Stomach (tissue), 9 donors: Measurements from ENCODE around the gene C3orf22. TPM values are rescaled to one million over a fixed set of nuclear protein-coding genes. Genes with fewer than 3 reads are reported as not detected.

ENCODE experiments used
- DNase-seq, 2 donors: peaks; one replicate each; pipeline versions ENCODE4 v3.0.0 to v3.0.0-alpha.2; 2013 to 2019
- H3K27ac ChIP-seq, 5 donors: fragments of 200-600 bp in 4 of 5; sonication (generic) in 4 of 5; one replicate each; pipeline ENCODE4 v1.5.1; 2013 to 2019; ENCODE audit warnings: mild to moderate bottlenecking in 1 of 5, moderate library complexity in 1 of 5
- H3K27me3 ChIP-seq, 3 donors: fragments of 200-600 bp; sonication (generic); one replicate each; pipeline ENCODE4 v1.5.1; 2017 to 2019; ENCODE audit warnings: mixed run types in 1 of 3
- H3K36me3 ChIP-seq, 4 donors: fragments of 200-600 bp; sonication (generic); 1 replicate in 3 of 4; 2 replicates in 1 of 4; pipeline ENCODE4 v1.5.1; 2016 to 2019
- H3K4me1 ChIP-seq, 4 donors: fragments of 200-600 bp; sonication (generic); one replicate each; pipeline ENCODE4 v1.5.1; 2016 to 2019
- H3K4me3 ChIP-seq, 4 donors: fragments of 200-600 bp; sonication (generic) in 3 of 4; one replicate each; pipeline ENCODE4 v1.5.1; 2016 to 2019; ENCODE audit warnings: mild to moderate bottlenecking in 1 of 4
- H3K9me3 ChIP-seq, 4 donors: fragments of 200-600 bp; sonication (generic); one replicate each; pipeline ENCODE4 v1.5.1; 2016 to 2019
- CTCF ChIP-seq, 7 experiments: fragments of 450-650 bp in 4 of 7; fragments of 200-600 bp in 3 of 7; sonication (generic) in 3 of 7; IDR thresholded peaks; one replicate each; pipeline ENCODE4 v1.5.1; 2016 to 2019; ENCODE audit warnings: antibody characterized with exemption in 7 of 7, control low read depth in 2 of 7, mild to moderate bottlenecking in 1 of 7
- EP300 ChIP-seq: sonication (generic); formaldehyde crosslinking; IDR thresholded peaks from one replicate; pipeline ENCODE4 v1.6.1; 2017; ENCODE audit warnings: antibody characterized with exemption
- POLR2A ChIP-seq, 4 donors: fragments of 450-650 bp; IDR thresholded peaks; one replicate each; pipeline ENCODE4 v1.6.1; 2016; ENCODE audit warnings: antibody characterized with exemption in 4 of 4, control low read depth in 2 of 4, mild to moderate bottlenecking in 1 of 4, moderate library complexity in 1 of 4
- POLR2AphosphoS5 ChIP-seq, 3 donors: sonication (generic); formaldehyde crosslinking; IDR thresholded peaks; one replicate each; pipeline ENCODE4 v1.6.1; 2016; ENCODE audit warnings: antibody characterized with exemption in 3 of 3
- WGBS, 5 donors: extraction: QIAGEN DNeasy Blood & Tissue Kit in 3 of 5; methylation state at CpG; one replicate each; pipeline versions ENCODE4 v1.1.5 to v1.1.7; 2013 to 2018; 5-methylcytosine and 5-hydroxymethylcytosine counted together
- intact Hi-C: fragments of 100-400 bp; cut with DNase I; formaldehyde crosslinking; loops from one replicate; pipeline ENCODE4 v1.15.1; 2023; ENCODE audit warnings: low total_unique reads
- polyA plus RNA-seq, 3 donors: library from polyadenylated mRNA; stranded (reverse); fragments of 200-250 nt; gene quantifications; one replicate each; pipeline ENCODE4 v1.2.3, GENCODE V29; 2013
- total RNA-seq, 5 donors: library from RNA; depleted of rRNA; stranded (reverse); fragments of >200 nt; gene quantifications; one replicate each; pipeline versions ENCODE4 v1.1.0 to v1.2.3, GENCODE V29; 2014 to 2016
- donor health status: healthy with polysubstance abuse.
- donor health status: Bipolar disorder and iron deficiency.
- donor health status: healthy.

C3orf22 gene
- total and polyA plus RNA-seq, 8 donors, result not detected

- Histone ChIP-seq H3K4me3 (no peak overlapping the region), H3K27ac (no peak overlapping the region), H3K36me3 (no peaks in the 10 kb centered on the region), H3K9me3 (peaks cover 0 to 6% (median 2%) of the 10 kb centered on the region in 4 donors), H3K27me3 (peaks cover 0 to 44% (median 15%) of the 10 kb centered on the region in 3 donors), H3K4me1 (peaks cover 0 to 21% (median 6%) of the 10 kb centered on the region in 4 donors)
- intact Hi-C loops, result no loop called here
- 67 to 95% (median 69%) methylated on average over 2 to 7 of the region's 7 CpGs for WGBS, 5 donors
- DNase-seq, result peak in 1 of 2 donors; percentile 21
- no peak for TF ChIP-seq EP300
- no peak for TF ChIP-seq POLR2AphosphoS5 (IDR thresholded peaks at IDR 0.05)
- TF ChIP-seq POLR2A (IDR thresholded peaks at IDR 0.05), result no peak
- no peak for TF ChIP-seq CTCF (IDR thresholded peaks at IDR 0.05)
Observed at GRCh38 chr3:126544596-126545281, 14.0 kb downstream of the C3orf22 start.

- DNase-seq, result peak in 1 of 2 donors; percentile 10
- Histone ChIP-seq H3K27me3 (peaks cover 0 to 39% (median 15%) of the 10 kb centered on the region in 3 donors), H3K27ac (no peak overlapping the region), H3K4me1 (peaks cover 0 to 21% (median 6%) of the 10 kb centered on the region in 4 donors), H3K36me3 (no peaks in the 10 kb centered on the region), H3K9me3 (peaks cover 0 to 6% (median 2%) of the 10 kb centered on the region in 4 donors), H3K4me3 (no peak overlapping the region)
- intact Hi-C loops, result no loop called here
- no peak for TF ChIP-seq CTCF (IDR thresholded peaks at IDR 0.05)
- no peak for TF ChIP-seq POLR2A (IDR thresholded peaks at IDR 0.05)
- no peak for TF ChIP-seq POLR2AphosphoS5 (IDR thresholded peaks at IDR 0.05)
- TF ChIP-seq EP300, result no peak
- WGBS, 5 donors, result 85 to 96% (median 92%) methylated on average over 2 of the region's 2 CpGs
Observed at GRCh38 chr3:126543457-126544061, 15.2 kb downstream of the C3orf22 start.

- WGBS, 5 donors, result 73 to 82% (median 79%) methylated on average over 32 to 57 of the region's 57 CpGs
- no peak overlapping the region for H3K27ac ChIP-seq
- no peak for TF ChIP-seq POLR2AphosphoS5 (IDR thresholded peaks at IDR 0.05)
- no peak for TF ChIP-seq CTCF (IDR thresholded peaks at IDR 0.05)
- no peak for TF ChIP-seq EP300
- no peak for TF ChIP-seq POLR2A (IDR thresholded peaks at IDR 0.05)
- H3K27me3 ChIP-seq, result peaks cover 0 to 43% (median 15%) of the 10 kb centered on the region in 3 donors
- peaks cover 0 to 6% (median 2%) of the 10 kb centered on the region in 4 donors for H3K9me3 ChIP-seq
- peaks cover 0 to 21% (median 6%) of the 10 kb centered on the region in 4 donors for H3K4me1 ChIP-seq
- DNase-seq, result peak in 1 of 2 donors; percentile 11
- intact Hi-C loops, result no loop called here
- H3K4me3 ChIP-seq, result no peak overlapping the region
- no peaks in the 10 kb centered on the region for H3K36me3 ChIP-seq
Observed at GRCh38 chr3:126542340-126543241, 16.1 kb downstream of the C3orf22 start.
